Mononuclear cell (primary cell): ENCODE measurements around the gene MT1E. TPM values are rescaled to one million over a fixed set of nuclear protein-coding genes. Genes with fewer than 3 reads are reported as not detected.

Source experiments
- H3K27me3 ChIP-seq: 2 replicates; pipeline ENCODE4 v1.6.0; 2011; ENCODE audit warnings: low read length, control low read depth; ENCODE audit not compliant: insufficient read depth
- H3K4me1 ChIP-seq: 2 replicates; pipeline ENCODE4 v1.5.1; 2011; ENCODE audit warnings: mild to moderate bottlenecking, low read length, control low read depth; ENCODE audit not compliant: insufficient read depth
- H3K4me3 ChIP-seq: 2 replicates; pipeline ENCODE4 v1.5.1; 2011; ENCODE audit warnings: mild to moderate bottlenecking, low read length, moderate library complexity
- H3K9me3 ChIP-seq: 2 replicates; pipeline ENCODE4 v1.5.1; 2011; ENCODE audit warnings: low read depth, mild to moderate bottlenecking, control low read depth, low read length
- total RNA-seq: library from RNA; depleted of rRNA; stranded (reverse); fragments of >200 nt; gene quantifications from one replicate; pipeline ENCODE4 v1.2.3, GENCODE V29; 2012

Gene MT1E
- total RNA-seq, 1 donor = 1.7 TPM

- no peaks in the 10 kb centered on the region for H3K9me3 ChIP-seq
- no peaks in the 10 kb centered on the region for H3K27me3 ChIP-seq
- H3K4me1 ChIP-seq = no peaks in the 10 kb centered on the region
- no peak overlapping the region for H3K4me3 ChIP-seq
These were observed 24.3 kb upstream of the MT1E start for GRCh38 chr16:56601325-56601724.

GRCh38 chr16:56603589-56603988 is 22.0 kb upstream of the MT1E start:
- H3K4me3 ChIP-seq = no peak overlapping the region
- no peaks in the 10 kb centered on the region for H3K27me3 ChIP-seq
- H3K9me3 ChIP-seq = no peaks in the 10 kb centered on the region
- peaks cover 17% of the 10 kb centered on the region for H3K4me1 ChIP-seq

DNA sequence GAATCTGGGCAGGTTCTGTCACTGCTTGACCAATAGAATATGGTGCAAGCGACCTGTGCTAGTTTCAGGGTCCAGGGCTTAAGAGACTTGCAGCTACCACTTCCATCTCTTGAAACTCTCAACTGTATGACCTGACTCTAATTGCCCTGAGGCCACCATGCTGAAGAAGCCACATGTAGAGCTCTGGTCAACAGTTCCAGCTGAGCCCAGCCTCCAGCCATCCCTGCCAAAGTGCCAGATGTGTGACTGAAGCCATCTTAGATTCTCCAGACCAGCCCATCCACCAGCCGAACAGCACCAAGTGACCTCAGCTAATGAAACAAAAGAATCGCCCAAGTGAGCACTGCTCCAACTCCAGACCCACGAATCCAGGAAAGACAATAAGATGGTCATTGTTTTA is 20.6 kb upstream of the MT1E start:
- no peaks in the 10 kb centered on the region for H3K27me3 ChIP-seq
- peaks cover 30% of the 10 kb centered on the region for H3K4me1 ChIP-seq
- H3K9me3 ChIP-seq = no peaks in the 10 kb centered on the region
- no peak overlapping the region for H3K4me3 ChIP-seq

GRCh38 chr16:56605475-56605874 is 20.1 kb upstream of the MT1E start:
- peaks cover 35% of the 10 kb centered on the region for H3K4me1 ChIP-seq
- H3K27me3 ChIP-seq = no peaks in the 10 kb centered on the region
- H3K9me3 ChIP-seq = no peaks in the 10 kb centered on the region
- H3K4me3 ChIP-seq = no peak overlapping the region

DNA sequence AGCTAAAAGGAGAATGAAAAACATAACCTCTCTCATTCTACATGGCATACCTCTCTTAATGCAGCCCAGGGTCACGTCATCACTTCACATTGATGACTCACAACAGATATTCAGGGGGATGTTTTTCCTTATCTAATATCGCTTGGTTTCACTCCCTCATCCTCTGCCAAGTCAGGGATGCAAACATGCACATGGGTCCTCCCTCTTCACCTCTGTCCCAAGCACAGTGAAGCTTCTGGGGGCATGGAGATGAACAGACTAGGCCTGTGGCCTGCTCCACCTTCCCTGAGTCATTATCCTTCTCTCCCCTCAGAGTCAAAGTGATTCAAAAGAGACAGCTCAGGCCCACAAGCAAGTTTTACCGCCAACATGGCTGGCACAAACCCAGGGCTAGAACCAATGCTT is 19.5 kb upstream of the MT1E start:
- Histone ChIP-seq H3K9me3 (no peaks in the 10 kb centered on the region), H3K4me1 (peaks cover 40% of the 10 kb centered on the region), H3K27me3 (no peaks in the 10 kb centered on the region), H3K4me3 (no peak overlapping the region)

GRCh38 chr16:56606476-56607108 is 19.0 kb upstream of the MT1E start:
- H3K4me1 ChIP-seq = peaks cover 40% of the 10 kb centered on the region
- H3K9me3 ChIP-seq = no peaks in the 10 kb centered on the region
- no peak overlapping the region for H3K4me3 ChIP-seq
- no peaks in the 10 kb centered on the region for H3K27me3 ChIP-seq

GRCh38 chr16:56607109-56607618 is 18.4 kb upstream of the MT1E start:
- Histone ChIP-seq H3K27me3 (no peaks in the 10 kb centered on the region), H3K9me3 (no peaks in the 10 kb centered on the region), H3K4me3 (no peak overlapping the region), H3K4me1 (peaks cover 40% of the 10 kb centered on the region)

DNA sequence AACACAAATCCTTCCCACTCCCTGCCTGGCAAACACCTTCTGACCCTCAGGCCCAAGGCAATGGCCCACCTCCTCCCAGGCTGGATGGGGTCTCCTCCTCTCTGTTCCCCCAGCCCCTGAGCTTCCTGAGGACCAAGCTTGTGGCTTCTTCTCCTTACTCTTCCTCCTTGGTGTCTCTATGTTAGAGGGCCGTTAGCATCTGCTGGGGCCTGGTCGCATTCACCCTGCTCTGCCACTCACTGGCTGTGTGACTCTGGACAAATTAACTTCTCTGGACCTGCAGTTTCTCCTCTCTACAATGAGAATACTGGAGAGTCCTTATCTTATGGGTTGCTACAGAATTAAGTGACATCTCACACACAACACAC is 17.9 kb upstream of the MT1E start:
- H3K27me3 ChIP-seq = no peaks in the 10 kb centered on the region
- H3K4me3 ChIP-seq = peak overlapping the region; percentile 77
- peaks cover 40% of the 10 kb centered on the region for H3K4me1 ChIP-seq
- H3K9me3 ChIP-seq = no peaks in the 10 kb centered on the region

DNA sequence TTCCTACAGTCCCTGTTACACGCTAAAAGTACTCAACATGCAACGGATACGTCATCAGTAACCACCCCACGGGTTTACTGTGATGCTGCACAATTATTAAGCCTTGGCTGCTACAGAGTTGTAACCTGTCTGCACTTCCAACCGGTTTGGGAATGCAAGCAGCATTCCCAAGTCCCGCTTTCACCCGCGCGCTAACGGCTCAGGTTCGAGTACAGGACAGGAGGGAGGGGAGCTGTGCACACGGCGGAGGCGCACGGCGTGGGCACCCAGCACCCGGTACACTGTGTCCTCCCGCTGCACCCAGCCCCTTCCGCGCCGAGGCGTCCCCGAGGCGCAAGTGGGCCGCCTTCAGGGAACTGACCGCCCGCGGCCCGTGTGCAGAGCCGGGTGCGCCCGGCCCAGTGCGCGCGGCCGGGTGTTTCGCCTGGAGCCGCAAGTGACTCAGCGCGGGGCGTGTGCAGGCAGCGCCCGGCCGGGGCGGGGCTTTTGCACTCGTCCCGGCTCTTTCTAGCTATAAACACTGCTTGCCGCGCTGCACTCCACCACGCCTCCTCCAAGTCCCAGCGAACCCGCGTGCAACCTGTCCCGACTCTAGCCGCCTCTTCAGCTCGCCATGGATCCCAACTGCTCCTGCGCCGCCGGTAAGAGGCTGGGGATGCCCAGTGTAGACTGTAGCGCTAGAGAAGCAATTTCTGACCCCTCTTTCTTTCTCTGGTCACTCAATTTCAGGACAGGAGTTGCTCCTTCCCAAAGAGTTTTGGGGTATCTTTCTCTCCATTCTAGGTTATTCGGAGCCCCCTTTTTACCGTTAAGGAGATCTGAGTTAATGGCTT is 17.3 kb upstream of the MT1E start, which contains the start of gene MT2A:
TSS of gene MT2A (plus strand) at position 542 of the 833 bp plus-strand sequence. CDS start at position 614, 72 bp downstream.
- no peaks in the 10 kb centered on the region for H3K27me3 ChIP-seq
- H3K9me3 ChIP-seq = no peaks in the 10 kb centered on the region
- peak within 1 kb of the TSS; percentile 77 for H3K4me3 ChIP-seq
- H3K4me1 ChIP-seq = peaks cover 40% of the 10 kb centered on the region

DNA sequence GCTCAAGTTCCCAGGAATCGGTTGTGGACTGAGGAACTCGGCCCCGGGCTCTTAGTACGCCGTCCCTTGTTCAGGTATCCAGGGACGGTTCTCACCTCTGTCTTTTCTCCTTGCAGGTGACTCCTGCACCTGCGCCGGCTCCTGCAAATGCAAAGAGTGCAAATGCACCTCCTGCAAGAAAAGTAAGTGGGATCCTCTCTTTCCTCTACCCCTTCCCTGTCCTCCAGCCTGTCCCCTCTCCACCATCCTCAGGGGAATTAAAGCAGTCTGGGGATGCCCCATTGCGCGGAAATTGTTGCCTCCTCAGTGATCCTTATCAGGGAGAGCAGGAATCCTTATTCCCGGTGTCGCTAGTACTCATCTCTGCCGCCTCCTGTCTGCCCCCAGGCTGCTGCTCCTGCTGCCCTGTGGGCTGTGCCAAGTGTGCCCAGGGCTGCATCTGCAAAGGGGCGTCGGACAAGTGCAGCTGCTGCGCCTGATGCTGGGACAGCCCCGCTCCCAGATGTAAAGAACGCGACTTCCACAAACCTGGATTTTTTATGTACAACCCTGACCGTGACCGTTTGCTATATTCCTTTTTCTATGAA is 16.6 kb upstream of the MT1E start:
- H3K4me3 ChIP-seq = peak overlapping the region; percentile 77

GRCh38 chr16:56609463-56609921 is 16.1 kb upstream of the MT1E start:
- H3K9me3 ChIP-seq = no peaks in the 10 kb centered on the region
- H3K4me1 ChIP-seq = peaks cover 40% of the 10 kb centered on the region
- peak overlapping the region; percentile 77 for H3K4me3 ChIP-seq
- H3K27me3 ChIP-seq = no peaks in the 10 kb centered on the region

More for the DNA sequence above, 16.6 kb upstream of the MT1E start:
- Histone ChIP-seq H3K4me1 (peaks cover 40% of the 10 kb centered on the region), H3K9me3 (no peaks in the 10 kb centered on the region), H3K27me3 (no peaks in the 10 kb centered on the region)

DNA sequence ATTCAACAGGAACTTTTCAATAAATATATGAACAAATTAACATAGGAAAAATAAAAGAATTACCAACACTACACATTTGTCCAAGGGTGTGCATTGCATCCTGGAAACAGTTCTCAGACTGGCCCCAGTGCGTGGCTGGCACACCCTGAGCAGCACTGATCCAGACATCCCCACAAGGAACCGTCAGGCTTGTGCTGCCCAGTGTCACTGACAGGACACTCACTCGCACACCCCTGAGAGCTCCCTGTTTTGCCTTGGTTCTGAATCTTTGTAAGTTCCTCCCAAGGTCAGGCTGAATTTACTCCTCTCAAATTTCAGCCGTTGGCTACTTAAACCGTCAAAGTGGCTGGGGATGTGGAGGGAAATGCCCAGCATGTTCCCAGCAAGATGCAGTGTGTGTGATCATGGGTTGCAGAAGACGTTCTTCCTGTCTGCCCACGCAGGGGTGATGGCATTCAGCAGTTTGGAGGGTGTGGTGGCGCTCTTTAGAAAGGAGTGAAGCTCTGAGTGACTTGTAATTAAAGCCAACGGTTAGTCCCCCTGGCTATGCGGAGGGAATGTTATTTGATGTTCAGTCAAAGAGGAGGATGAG is 15.5 kb upstream of the MT1E start:
- Histone ChIP-seq H3K9me3 (no peaks in the 10 kb centered on the region), H3K4me1 (peaks cover 40% of the 10 kb centered on the region), H3K4me3 (peak overlapping the region; percentile 77), H3K27me3 (no peaks in the 10 kb centered on the region)

GRCh38 chr16:56610609-56611111 is 14.9 kb upstream of the MT1E start:
- Histone ChIP-seq H3K9me3 (no peaks in the 10 kb centered on the region), H3K4me3 (no peak overlapping the region), H3K27me3 (no peaks in the 10 kb centered on the region), H3K4me1 (peaks cover 40% of the 10 kb centered on the region)

DNA sequence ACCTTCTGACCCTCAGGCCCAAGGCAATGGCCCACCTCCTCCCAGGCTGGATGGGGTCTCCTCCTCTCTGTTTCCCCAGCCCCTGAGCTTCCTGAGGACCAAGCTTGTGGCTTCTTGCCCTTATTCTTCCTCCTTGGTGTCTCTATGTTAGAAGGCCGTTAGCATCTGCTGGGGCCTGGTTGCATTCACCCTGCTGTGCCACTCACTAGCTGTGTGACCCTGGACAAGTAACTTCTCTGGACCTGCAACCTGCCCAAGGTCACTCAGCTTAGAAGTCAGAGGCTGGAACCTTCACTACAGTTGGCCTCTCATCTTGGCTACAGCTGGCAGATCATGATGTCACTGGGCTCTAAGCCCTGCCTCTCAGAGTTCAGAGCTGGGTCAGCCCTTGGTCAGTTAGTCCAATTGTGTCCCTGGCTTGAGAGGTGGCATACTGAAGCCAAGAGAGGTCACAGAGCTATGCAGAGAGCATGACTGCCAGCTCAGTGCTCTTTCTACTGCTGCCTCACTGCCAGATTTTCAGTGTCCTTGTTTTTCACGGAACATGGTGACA is 14.2 kb upstream of the MT1E start:
- Histone ChIP-seq H3K4me1 (peaks cover 40% of the 10 kb centered on the region), H3K27me3 (peaks cover 4% of the 10 kb centered on the region), H3K9me3 (no peaks in the 10 kb centered on the region), H3K4me3 (no peak overlapping the region)
